ENCODE data around the gene TRMT61B.

DNA sequence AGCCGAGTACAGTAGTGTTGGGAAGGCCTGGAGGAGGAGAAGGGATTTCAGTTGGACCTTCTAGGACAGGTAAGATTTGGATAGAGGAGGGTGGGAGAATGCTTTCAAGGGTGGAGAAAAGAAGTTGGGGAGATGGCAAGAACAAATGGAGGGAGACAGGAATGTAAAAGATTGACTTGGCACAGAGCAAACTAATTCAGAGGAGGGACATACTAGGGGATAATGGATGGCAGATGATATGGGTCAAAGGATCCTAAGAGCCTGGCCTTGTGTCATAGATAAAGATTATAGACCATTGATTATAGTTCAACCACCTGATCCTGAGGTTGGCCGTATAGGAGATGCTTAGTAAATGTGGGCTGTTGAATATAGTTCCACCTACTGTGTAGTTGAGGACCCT lies 36.7 kb upstream of the TRMT61B start:
- TF ChIP-seq U2AF2 (optimal IDR thresholded peaks at IDR 0.05; ENCODE audit: low read depth, low read length) (no peak), ZNF143 (CRISPR knock-in tag; IDR thresholded peaks at IDR 0.05) (no peak), IRF2 (CRISPR knock-in tag; IDR thresholded peaks at IDR 0.05) (no peak), JUND (IDR thresholded peaks at IDR 0.05; ENCODE audit: borderline replicate concordance, low read depth, low read length) (no peak), JUND (tag; IDR thresholded peaks at IDR 0.05; ENCODE audit: borderline replicate concordance, low read depth, low read length) (no peak), EHMT2 (IDR thresholded peaks at IDR 0.05) (no peak), KLF13 (tag; IDR thresholded peaks at IDR 0.05; ENCODE audit: borderline replicate concordance, low read depth) (no peak), ZNF445 (CRISPR knock-in tag; IDR thresholded peaks at IDR 0.05; ENCODE audit: low read depth) (no peak), SP1 (CRISPR knock-in tag; IDR thresholded peaks at IDR 0.05) (no peak), ZNF384 (IDR thresholded peaks at IDR 0.05; ENCODE audit: low read depth, low read length) (no peak)
- TF ChIP-seq, protein P1, sequence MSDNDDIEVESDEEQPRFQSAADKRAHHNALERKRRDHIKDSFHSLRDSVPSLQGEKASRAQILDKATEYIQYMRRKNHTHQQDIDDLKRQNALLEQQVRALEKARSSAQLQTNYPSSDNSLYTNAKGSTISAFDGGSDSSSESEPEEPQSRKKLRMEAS (CRISPR knock-in tag; IDR thresholded peaks at IDR 0.05) = no peak
